Umbilical cord (tissue), 2 donors: ENCODE measurements around the gene KRCC1. TPM values are rescaled to one million over a fixed set of nuclear protein-coding genes. Genes with fewer than 3 reads are reported as not detected.
"Not testable (repeated sequence)": the region's sequence is repeated elsewhere in the genome, so short reads cannot be mapped to it uniquely, and the experiment has no call there.

Experiments
- DNase-seq: peaks from one replicate; pipeline ENCODE4 v3.0.0-alpha.2; 2015; ENCODE audit warnings: low spot score
- total RNA-seq: library from RNA; depleted of rRNA; stranded (reverse); fragments of >200 nt; gene quantifications from one replicate; pipeline ENCODE4 v1.2.3, GENCODE V29; 2014; ENCODE audit warnings: low replicate concordance; ENCODE audit not compliant: insufficient read depth

Gene KRCC1
- total RNA-seq, 1 donor from 2014 or later, result 37.3 TPM

GRCh38 chr2:88042476-88042875 lies 13.1 kb downstream of the KRCC1 start:
- DNase-seq, result no peak

GRCh38 chr2:88038263-88039105 lies 17.1 kb downstream of the KRCC1 start:
- DNase-seq, result peak; percentile 47

GRCh38 chr2:88036606-88037005 lies 19.0 kb downstream of the KRCC1 start:
- no peak for DNase-seq

GRCh38 chr2:88036182-88036581 lies 19.4 kb downstream of the KRCC1 start:
- DNase-seq, result no peak

- no peak for DNase-seq
These were observed 23.4 kb downstream of the KRCC1 start for GRCh38 chr2:88032070-88032702.

GRCh38 chr2:88028931-88029330 lies 26.7 kb downstream of the KRCC1 start:
- DNase-seq, result no peak

GRCh38 chr2:88027697-88028389 lies 27.7 kb downstream of the KRCC1 start:
- DNase-seq, result no peak

GRCh38 chr2:88024509-88024908 lies 31.1 kb downstream of the KRCC1 start:
- no peak for DNase-seq

GRCh38 chr2:88022669-88022921 lies 33.0 kb downstream of the KRCC1 start:
- no peak for DNase-seq

- DNase-seq, result no peak
These were observed 35.6 kb downstream of the KRCC1 start for GRCh38 chr2:88019985-88020384.

- no peak for DNase-seq
These were observed 36.7 kb downstream of the KRCC1 start for GRCh38 chr2:88018909-88019308.

- DNase-seq, result not testable (repeated sequence)
These were observed 37.3 kb downstream of the KRCC1 start for GRCh38 chr2:88018077-88018805.

GRCh38 chr2:88017780-88018038 lies 37.9 kb downstream of the KRCC1 start:
- DNase-seq, result not testable (repeated sequence)

- DNase-seq, result no peak
These were observed 38.4 kb downstream of the KRCC1 start for GRCh38 chr2:88016960-88017779.

GRCh38 chr2:88016086-88016959 lies 39.3 kb downstream of the KRCC1 start, which contains the start of gene RNU2-63P:
TSS of gene RNU2-63P (minus strand) at chr2:88016547.
- DNase-seq, result peak; percentile 91

GRCh38 chr2:88011011-88011410 lies 44.6 kb downstream of the KRCC1 start:
- DNase-seq, result no peak

GRCh38 chr2:88010136-88010535 lies 45.4 kb downstream of the KRCC1 start:
- no peak for DNase-seq

GRCh38 chr2:88006912-88007439 lies 48.6 kb downstream of the KRCC1 start:
- no peak for DNase-seq

GRCh38 chr2:88005776-88006175 lies 49.8 kb downstream of the KRCC1 start:
- no peak for DNase-seq
